HFFc6 (cell line): ENCODE results near the gene UBAC2. TPM values are rescaled to one million over a fixed set of nuclear protein-coding genes. Genes with fewer than 3 reads are reported as not detected.
"Not testable (repeated sequence)": the region's sequence is repeated elsewhere in the genome, so short reads cannot be mapped to it uniquely, and the experiment has no call there.

ENCODE experiments used
- DNase-seq: peaks from one replicate; pipeline ENCODE4 v3.0.0-alpha.2; 2018
- H3K27ac Mint-ChIP-seq: 2 replicates; pipeline ENCODE4 v1.8.0; 2020; ENCODE audit warnings: mild to moderate bottlenecking, mixed read lengths
- H3K27me3 Mint-ChIP-seq: 2 replicates; pipeline ENCODE4 v1.8.0; 2021; ENCODE audit warnings: mild to moderate bottlenecking, moderate library complexity, mixed read lengths; ENCODE audit not compliant: insufficient read depth
- H3K36me3 Mint-ChIP-seq: 2 replicates; pipeline ENCODE4 v1.8.0; 2021; ENCODE audit warnings: low read depth, mixed read lengths
- H3K4me1 Mint-ChIP-seq: 2 replicates; pipeline ENCODE4 v1.8.0; 2020; ENCODE audit warnings: low read depth, mixed read lengths
- H3K4me3 Mint-ChIP-seq: 2 replicates; pipeline ENCODE4 v1.8.0; 2020; ENCODE audit warnings: mild to moderate bottlenecking, moderate library complexity, mixed read lengths
- H3K9me3 Mint-ChIP-seq: 2 replicates; pipeline ENCODE4 v1.8.0; 2020; ENCODE audit warnings: mild to moderate bottlenecking, mixed read lengths
- total RNA-seq, 6 experiments: library from RNA; stranded (reverse); fragmentation: NEBNext Ultra II Directional; extraction: Animal tissue kit (Norgen Biotek cat#: 25700); gene quantifications; 2 replicates in 1 of 6; 3 replicates in 5 of 6; pipeline ENCODE4 v1.2.3, GENCODE V29; 2021
- TF ChIP-seq, protein P1 (sequence below): fragments of 200-600 bp; sonication (generic); IDR thresholded peaks from 2 replicates; pipeline ENCODE4 v1.5.0; 2021; ENCODE audit warnings: antibody characterized with exemption, mild to moderate bottlenecking

UBAC2 gene
- total RNA-seq, 6 experiments from 2014 or later, result 38.8 to 53.5 (median 46.4) TPM

- Mint-ChIP-seq H3K27ac (no peak overlapping the region), H3K36me3 (peaks cover 15% of the 10 kb centered on the region; the same call in 1 of the 2 replicates), H3K27me3 (peaks cover 4% of the 10 kb centered on the region), H3K4me1 (peaks cover 15% of the 10 kb centered on the region; the same call in 1 of the 2 replicates), H3K4me3 (no peak overlapping the region), H3K9me3 (no peaks in the 10 kb centered on the region)
- no peak for DNase-seq
- TF ChIP-seq, protein P1, sequence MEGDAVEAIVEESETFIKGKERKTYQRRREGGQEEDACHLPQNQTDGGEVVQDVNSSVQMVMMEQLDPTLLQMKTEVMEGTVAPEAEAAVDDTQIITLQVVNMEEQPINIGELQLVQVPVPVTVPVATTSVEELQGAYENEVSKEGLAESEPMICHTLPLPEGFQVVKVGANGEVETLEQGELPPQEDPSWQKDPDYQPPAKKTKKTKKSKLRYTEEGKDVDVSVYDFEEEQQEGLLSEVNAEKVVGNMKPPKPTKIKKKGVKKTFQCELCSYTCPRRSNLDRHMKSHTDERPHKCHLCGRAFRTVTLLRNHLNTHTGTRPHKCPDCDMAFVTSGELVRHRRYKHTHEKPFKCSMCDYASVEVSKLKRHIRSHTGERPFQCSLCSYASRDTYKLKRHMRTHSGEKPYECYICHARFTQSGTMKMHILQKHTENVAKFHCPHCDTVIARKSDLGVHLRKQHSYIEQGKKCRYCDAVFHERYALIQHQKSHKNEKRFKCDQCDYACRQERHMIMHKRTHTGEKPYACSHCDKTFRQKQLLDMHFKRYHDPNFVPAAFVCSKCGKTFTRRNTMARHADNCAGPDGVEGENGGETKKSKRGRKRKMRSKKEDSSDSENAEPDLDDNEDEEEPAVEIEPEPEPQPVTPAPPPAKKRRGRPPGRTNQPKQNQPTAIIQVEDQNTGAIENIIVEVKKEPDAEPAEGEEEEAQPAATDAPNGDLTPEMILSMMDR, result no peak
Measured at GRCh38 chr13:99385161-99385560, 184.5 kb downstream of the UBAC2 start.

DNA sequence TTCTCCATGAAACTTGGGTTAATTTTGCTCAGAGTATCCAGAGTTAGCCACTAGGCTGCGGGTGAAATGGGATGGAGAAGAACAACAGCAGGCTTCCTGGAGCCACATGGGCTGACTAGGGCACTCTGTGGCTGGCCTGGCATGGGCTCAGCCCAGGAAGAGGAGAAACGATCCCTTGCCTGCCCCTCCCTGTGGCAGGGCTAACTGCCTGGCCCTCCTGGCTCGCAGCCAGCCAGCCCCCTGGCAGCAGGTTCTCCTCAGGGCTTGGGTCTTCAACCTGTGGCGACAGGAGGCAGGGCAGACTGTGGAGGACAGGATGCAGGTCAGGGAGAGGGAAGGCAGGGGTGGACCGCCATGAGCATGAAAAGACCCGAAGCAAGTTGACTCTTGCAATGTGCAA, 185.3 kb downstream of the UBAC2 start:
- Mint-ChIP-seq H3K4me1 (peaks cover 13% of the 10 kb centered on the region; the same call in 1 of the 2 replicates), H3K4me3 (no peak overlapping the region), H3K36me3 (peaks cover 12% of the 10 kb centered on the region; the same call in 1 of the 2 replicates), H3K27me3 (peaks cover 4% of the 10 kb centered on the region), H3K27ac (no peak overlapping the region), H3K9me3 (no peaks in the 10 kb centered on the region)
- TF ChIP-seq, protein P1, result no peak
- no peak for DNase-seq

GRCh38 chr13:99386495-99386894, 185.8 kb downstream of the UBAC2 start:
- TF ChIP-seq, protein P1, result no peak
- 0 out of 2 replicates have a peak, but pooled peaks cover 10% of the 10 kb centered on the region for H3K4me1 Mint-ChIP-seq

GRCh38 chr13:99386911-99387788, 186.5 kb downstream of the UBAC2 start:
- Mint-ChIP-seq H3K4me3 (no peak overlapping the region), H3K27ac (no peak overlapping the region), H3K9me3 (no peaks in the 10 kb centered on the region), H3K4me1 (0 out of 2 replicates have a peak, but pooled peaks cover 5% of the 10 kb centered on the region), H3K36me3 (peaks cover 5% of the 10 kb centered on the region; the same call in 1 of the 2 replicates), H3K27me3 (no peaks in the 10 kb centered on the region; the same call in 1 of the 2 replicates)
- TF ChIP-seq, protein P1, result peak; percentile 85
- DNase-seq, result peak; percentile 19

More at GRCh38 chr13:99386495-99386894, 185.8 kb downstream of the UBAC2 start:
- H3K36me3 Mint-ChIP-seq, result peaks cover 6% of the 10 kb centered on the region; the same call in 1 of the 2 replicates
- H3K4me3 Mint-ChIP-seq, result no peak overlapping the region
- H3K27ac Mint-ChIP-seq, result no peak overlapping the region
- no peaks in the 10 kb centered on the region for H3K9me3 Mint-ChIP-seq
- H3K27me3 Mint-ChIP-seq, result no peaks in the 10 kb centered on the region; the same call in 1 of the 2 replicates
- DNase-seq, result no peak

- Mint-ChIP-seq H3K27me3 (no peaks in the 10 kb centered on the region; the same call in 1 of the 2 replicates), H3K9me3 (no peaks in the 10 kb centered on the region), H3K4me1 (no peaks in the 10 kb centered on the region), H3K4me3 (no peak overlapping the region), H3K36me3 (peaks cover 5% of the 10 kb centered on the region; the same call in 1 of the 2 replicates), H3K27ac (no peak overlapping the region)
- TF ChIP-seq, protein P1, result no peak
- DNase-seq, result no peak
Measured at GRCh38 chr13:99388334-99388923, 187.8 kb downstream of the UBAC2 start.

GRCh38 chr13:99389094-99389493, 188.4 kb downstream of the UBAC2 start:
- not testable (repeated sequence) for DNase-seq, H3K4me1 Mint-ChIP-seq, H3K27me3 Mint-ChIP-seq, H3K4me3 Mint-ChIP-seq, H3K27ac Mint-ChIP-seq, H3K36me3 Mint-ChIP-seq, H3K9me3 Mint-ChIP-seq
